Fibroblast of villous mesenchyme (primary cell): ENCODE results near the gene ZNF652. TPM values are rescaled to one million over a fixed set of nuclear protein-coding genes. Genes with fewer than 3 reads are reported as not detected.

Source experiments
- DNase-seq: peaks from one replicate; pipeline ENCODE4 v3.0.0-alpha.2; 2010; ENCODE audit warnings: low read depth
- H3K4me3 ChIP-seq: 2 replicates; pipeline ENCODE4 v1.5.1; 2011; ENCODE audit warnings: low read depth, mild to moderate bottlenecking, low read length
- total RNA-seq: library from RNA; depleted of rRNA; stranded (reverse); fragments of >200 nt; gene quantifications from 2 replicates; pipeline ENCODE4 v1.2.3, GENCODE V29; 2012
- TF ChIP-seq, protein P1 (sequence below): IDR thresholded peaks from 2 replicates; pipeline ENCODE4 v1.5.1; 2012; ENCODE audit warnings: low read depth, mild to moderate bottlenecking, low read length; ENCODE audit not compliant: insufficient read depth

The ZNF652 gene
- total RNA-seq, 1 donor: 24.6 TPM

DNA sequence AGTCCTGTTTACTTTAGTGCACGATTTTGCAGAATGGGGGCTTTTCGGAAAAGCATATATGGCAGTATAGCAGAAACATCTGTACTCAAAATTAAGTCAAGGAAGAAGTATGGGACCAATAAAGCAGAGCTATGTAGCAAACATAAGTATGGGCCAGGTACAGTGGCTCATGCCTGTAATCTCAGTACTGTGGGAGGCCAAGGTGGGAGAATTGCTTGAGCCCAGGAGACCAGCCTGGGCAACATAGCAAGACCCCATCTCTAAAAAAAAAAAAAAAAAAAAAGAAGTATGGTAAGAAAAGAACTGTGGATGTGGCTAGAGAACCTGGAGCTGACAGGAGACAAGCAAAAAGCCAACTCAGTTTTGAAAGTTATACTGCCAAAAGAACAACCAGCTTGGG lies 36.1 kb downstream of the ZNF652 start:
- TF ChIP-seq, protein P1, sequence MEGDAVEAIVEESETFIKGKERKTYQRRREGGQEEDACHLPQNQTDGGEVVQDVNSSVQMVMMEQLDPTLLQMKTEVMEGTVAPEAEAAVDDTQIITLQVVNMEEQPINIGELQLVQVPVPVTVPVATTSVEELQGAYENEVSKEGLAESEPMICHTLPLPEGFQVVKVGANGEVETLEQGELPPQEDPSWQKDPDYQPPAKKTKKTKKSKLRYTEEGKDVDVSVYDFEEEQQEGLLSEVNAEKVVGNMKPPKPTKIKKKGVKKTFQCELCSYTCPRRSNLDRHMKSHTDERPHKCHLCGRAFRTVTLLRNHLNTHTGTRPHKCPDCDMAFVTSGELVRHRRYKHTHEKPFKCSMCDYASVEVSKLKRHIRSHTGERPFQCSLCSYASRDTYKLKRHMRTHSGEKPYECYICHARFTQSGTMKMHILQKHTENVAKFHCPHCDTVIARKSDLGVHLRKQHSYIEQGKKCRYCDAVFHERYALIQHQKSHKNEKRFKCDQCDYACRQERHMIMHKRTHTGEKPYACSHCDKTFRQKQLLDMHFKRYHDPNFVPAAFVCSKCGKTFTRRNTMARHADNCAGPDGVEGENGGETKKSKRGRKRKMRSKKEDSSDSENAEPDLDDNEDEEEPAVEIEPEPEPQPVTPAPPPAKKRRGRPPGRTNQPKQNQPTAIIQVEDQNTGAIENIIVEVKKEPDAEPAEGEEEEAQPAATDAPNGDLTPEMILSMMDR: no peak
- DNase-seq: no peak
- no peak overlapping the region for H3K4me3 ChIP-seq

DNA sequence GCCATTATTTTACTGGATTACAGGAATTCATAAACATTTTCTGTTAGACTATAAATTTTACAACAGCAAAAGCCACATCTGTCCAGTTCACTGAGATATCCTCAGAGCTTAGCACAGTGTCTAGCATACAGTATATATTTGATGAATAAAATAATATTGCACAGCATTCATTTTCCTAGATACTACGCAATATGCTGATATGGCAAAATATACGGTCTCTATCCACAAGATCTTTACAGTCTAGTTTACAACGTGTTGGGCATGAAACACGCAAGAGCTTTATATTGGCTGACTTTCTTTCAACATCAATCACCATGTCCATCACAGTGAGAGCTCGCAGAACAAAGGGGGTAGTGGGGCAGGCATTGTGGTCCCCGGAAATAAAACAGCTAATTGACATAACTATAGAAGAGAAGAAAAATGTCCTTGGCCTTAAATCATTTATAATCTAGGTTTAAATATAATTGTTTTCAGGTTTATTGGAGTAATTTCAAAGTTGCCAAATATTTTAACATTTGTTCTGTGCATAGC lies 43.5 kb downstream of the ZNF652 start:
- no peak overlapping the region for H3K4me3 ChIP-seq
- TF ChIP-seq, protein P1: no peak
- DNase-seq: peak; percentile 12

DNA sequence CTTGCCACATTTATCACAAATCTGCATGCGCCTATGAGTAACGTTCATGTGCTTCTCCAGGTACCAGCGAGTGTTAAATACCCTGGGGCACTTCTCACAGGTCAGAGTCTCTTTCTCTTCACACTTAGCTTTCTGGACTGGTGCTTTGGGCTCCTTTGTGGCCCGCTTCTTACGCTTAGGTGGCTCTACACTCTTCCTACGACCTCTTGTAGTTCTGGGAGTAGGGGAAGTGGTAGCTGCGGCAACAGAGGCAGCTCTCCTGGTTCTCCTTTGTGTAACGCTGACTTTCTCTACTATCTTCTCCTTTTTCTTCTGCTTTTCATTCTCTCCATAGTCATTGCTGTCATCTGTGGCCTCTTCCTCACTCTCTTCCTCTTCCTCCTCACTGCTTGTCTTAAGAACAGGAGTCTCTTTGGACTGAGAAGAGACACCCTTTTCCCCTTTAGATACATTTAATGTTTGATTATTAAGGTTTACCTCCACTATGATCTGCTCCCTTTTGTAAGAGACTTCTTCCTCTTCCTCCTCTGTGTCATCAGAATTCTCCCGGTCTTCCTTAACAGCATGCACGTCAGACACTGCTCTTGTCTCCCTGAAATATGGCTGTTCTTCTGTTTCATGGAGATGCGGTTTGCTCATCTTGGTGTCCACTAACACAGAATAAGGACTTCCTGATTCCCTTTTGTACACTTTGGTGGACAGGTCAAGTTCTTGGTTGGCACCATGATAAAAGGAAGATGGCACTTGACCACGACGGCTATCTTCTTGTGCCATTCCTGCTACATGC lies 45.0 kb downstream of the ZNF652 start:
- H3K4me3 ChIP-seq: no peak overlapping the region
- DNase-seq: no peak
- TF ChIP-seq, protein P1: no peak

DNA sequence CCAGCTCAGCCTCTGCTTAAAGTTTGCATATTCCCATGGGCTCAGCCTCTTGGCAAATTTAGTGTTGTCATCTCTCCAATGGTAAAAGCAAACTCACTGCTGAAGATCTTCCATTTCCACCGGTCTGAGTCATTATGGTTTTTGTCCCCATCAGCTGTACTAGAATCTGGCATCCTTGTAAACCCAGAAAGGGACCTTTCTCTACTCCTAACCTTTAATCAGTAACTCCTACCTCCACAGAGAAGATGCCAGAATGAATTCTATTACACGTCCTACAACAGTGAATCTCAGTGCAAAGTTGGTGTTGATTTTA lies 45.8 kb downstream of the ZNF652 start:
- no peak overlapping the region for H3K4me3 ChIP-seq
- TF ChIP-seq, protein P1: no peak
- no peak for DNase-seq

DNA sequence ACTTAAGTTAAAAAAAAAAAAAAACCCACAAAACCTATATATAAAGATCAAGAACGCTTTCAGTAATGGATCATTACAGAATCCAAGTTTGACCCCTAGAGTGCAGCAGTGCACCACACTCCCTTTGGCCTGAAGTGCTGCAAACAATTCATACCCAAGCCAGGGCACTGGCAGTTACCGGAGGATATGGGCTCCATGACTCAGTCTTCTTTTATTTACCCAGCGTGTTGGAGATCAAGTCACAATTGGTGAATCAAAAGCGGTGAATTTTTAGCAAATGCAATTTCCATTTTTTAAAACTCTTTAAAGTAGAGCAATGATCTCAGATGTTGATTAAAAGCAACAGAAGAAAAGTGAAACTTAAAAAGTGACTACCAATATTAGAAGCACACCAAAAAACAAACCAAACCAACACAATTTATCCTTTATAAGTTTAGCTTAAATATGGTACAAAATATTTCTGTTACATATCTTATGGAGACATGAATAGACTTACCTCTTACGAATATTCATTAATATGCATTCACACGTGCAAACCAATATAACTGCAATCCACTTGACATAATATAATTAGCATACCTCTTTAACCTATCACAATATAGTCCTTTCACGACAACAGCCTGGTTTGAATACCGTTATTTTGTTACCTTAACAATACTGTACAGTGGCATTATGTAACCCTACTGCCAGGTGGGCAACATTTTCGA lies 46.3 kb downstream of the ZNF652 start:
- H3K4me3 ChIP-seq: no peak overlapping the region
- peak; percentile 84 for DNase-seq
- TF ChIP-seq, protein P1: peak; percentile 76

DNA sequence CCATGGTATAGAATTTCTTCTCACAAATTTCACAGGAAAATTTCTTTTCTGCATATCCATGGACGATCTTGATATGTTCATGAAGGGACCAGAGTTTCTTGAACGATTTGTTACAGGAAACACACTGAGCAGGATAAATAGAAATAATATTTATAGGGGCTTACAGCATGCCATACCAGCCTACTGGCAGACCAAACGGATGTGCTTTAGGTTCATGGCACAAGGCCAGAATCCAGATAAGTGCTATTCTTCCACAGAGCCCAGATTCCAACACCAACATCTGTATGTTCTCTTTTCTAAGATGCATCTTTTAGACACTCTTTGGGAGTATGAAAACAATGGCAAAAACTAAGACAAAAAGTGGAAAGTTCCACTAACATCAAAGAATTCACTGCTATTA lies 49.3 kb downstream of the ZNF652 start:
- no peak overlapping the region for H3K4me3 ChIP-seq
- no peak for DNase-seq
- TF ChIP-seq, protein P1: no peak

DNA sequence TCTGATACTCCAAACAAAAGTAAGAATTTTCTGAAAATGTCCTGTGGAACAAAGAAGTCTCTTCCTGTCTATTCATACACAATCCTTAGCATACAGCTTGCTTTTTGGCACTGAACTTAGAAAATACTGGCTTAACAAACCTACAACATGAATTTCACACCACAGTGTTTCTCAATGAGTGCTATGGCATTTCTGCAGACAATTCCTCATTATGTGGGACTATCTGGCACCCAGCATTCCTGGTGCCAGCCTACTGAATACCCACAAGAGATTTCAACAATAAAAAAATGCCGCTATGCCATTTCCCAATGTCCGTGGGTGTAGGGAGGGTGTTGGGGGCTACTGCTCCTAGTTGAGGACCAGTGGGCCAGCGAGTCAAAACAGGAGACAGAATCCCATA lies 62.1 kb downstream of the ZNF652 start:
- TF ChIP-seq, protein P1: no peak
- DNase-seq: no peak
- H3K4me3 ChIP-seq: no peak overlapping the region
